Caco-2 (cell line): ENCODE data around the gene ARL11. TPM values are rescaled to one million over a fixed set of nuclear protein-coding genes. Genes with fewer than 3 reads are reported as not detected.
"Not testable (repeated sequence)": the region's sequence is repeated elsewhere in the genome, so short reads cannot be mapped to it uniquely, and the experiment has no call there.

ENCODE experiments used
- BruUV-seq: library from RNA; stranded (reverse); fragments of 400-500 nt; replicated peaks from 2 replicates; lab custom pipeline; 2021; lab: Mats Ljungman, UMichigan
- CTCF ChIA-PET: fragments of 300-600 bp; sonication (Branson Sonifier 250); formaldehyde crosslinking; loops from one replicate; lab custom pipeline; 2022; ENCODE audit warnings: antibody characterized with exemption; lab: Charles Lee
- POLR2A ChIA-PET: fragments of 300-600 bp; sonication (Branson Sonifier 250); formaldehyde crosslinking; loops from one replicate; lab custom pipeline; 2022; ENCODE audit warnings: antibody characterized with exemption; lab: Charles Lee
- DNase-seq, 2 experiments: peaks; one replicate each; pipeline versions ENCODE4 v3.0.0 to v3.0.0-alpha.2; 2020 to 2022
- H3K27me3 ChIP-seq: replicated peaks from 2 replicates; pipeline ENCODE4 v1.6.0; 2011; ENCODE audit warnings: low read length; ENCODE audit not compliant: control insufficient read depth, insufficient read depth
- H3K36me3 ChIP-seq: 2 replicates; pipeline ENCODE4 v1.5.1; 2011; ENCODE audit warnings: low read length; ENCODE audit not compliant: control insufficient read depth, insufficient read depth
- H3K4me1 ChIP-seq: fragments of 250-450 bp; sonication (Bioruptor Pico); 2 replicates; pipeline ENCODE4 v1.5.1; 2020; ENCODE audit warnings: mild to moderate bottlenecking
- H3K4me3 ChIP-seq: 2 replicates; pipeline ENCODE4 v1.5.1; 2011; ENCODE audit warnings: low read depth, mild to moderate bottlenecking, control low read depth, low read length
- H3K9me3 ChIP-seq: fragments of 250-450 bp; sonication (Bioruptor Pico); 2 replicates; pipeline ENCODE4 v1.5.1; 2020; ENCODE audit warnings: mild to moderate bottlenecking, moderate library complexity
- H3K27ac Mint-ChIP-seq: one replicate; pipeline ENCODE4 v1.8.0; 2022; ENCODE audit warnings: mixed read lengths; ENCODE audit not compliant: unreplicated experiment
- H3K27me3 Mint-ChIP-seq: one replicate; pipeline ENCODE4 v1.8.0; 2022; ENCODE audit warnings: mixed read lengths; ENCODE audit not compliant: insufficient read depth, unreplicated experiment
- H3K36me3 Mint-ChIP-seq: one replicate; pipeline ENCODE4 v1.8.0; 2022; ENCODE audit warnings: mild to moderate bottlenecking, mixed read lengths; ENCODE audit not compliant: insufficient read depth, unreplicated experiment
- H3K4me1 Mint-ChIP-seq: one replicate; pipeline ENCODE4 v1.8.0; 2022; ENCODE audit warnings: low read depth, mixed read lengths; ENCODE audit not compliant: unreplicated experiment
- H3K4me3 Mint-ChIP-seq: one replicate; pipeline ENCODE4 v1.8.0; 2022; ENCODE audit warnings: mild to moderate bottlenecking, moderate library complexity, mixed read lengths; ENCODE audit not compliant: unreplicated experiment
- H3K9me3 Mint-ChIP-seq: one replicate; pipeline ENCODE4 v1.8.0; 2022; ENCODE audit warnings: mixed read lengths; ENCODE audit not compliant: unreplicated experiment
- intact Hi-C: fragments of 100-400 bp; cut with micrococcal nuclease; formaldehyde crosslinking; loops from one replicate; pipeline ENCODE4 v1.10.0; 2022; ENCODE audit not compliant: unreplicated experiment
- total RNA-seq: library from RNA; stranded (reverse); gene quantifications from 2 replicates; pipeline ENCODE4 v1.2.3, GENCODE V29; 2022
- TF ChIP-seq, protein P1 (sequence below), 2 experiments: fragments of 200-600 bp in 1 of 2; IDR thresholded peaks; 1 replicate in 1 of 2; 2 replicates in 1 of 2; pipeline versions ENCODE4 v1.5.1 to v1.8.0; 2011 to 2022; ENCODE audit warnings: antibody characterized with exemption in 1 of 2, control low read depth in 1 of 2, inconsistent platforms in 1 of 2, low read depth in 1 of 2, low read length in 1 of 2, mild to moderate bottlenecking in 1 of 2, moderate library complexity in 1 of 2; ENCODE audit not compliant: insufficient read depth in 1 of 2, severe bottlenecking in 1 of 2, unreplicated experiment in 1 of 2

The ARL11 gene
- total RNA-seq, 1 experiment from 2014 or later: not detected

DNA sequence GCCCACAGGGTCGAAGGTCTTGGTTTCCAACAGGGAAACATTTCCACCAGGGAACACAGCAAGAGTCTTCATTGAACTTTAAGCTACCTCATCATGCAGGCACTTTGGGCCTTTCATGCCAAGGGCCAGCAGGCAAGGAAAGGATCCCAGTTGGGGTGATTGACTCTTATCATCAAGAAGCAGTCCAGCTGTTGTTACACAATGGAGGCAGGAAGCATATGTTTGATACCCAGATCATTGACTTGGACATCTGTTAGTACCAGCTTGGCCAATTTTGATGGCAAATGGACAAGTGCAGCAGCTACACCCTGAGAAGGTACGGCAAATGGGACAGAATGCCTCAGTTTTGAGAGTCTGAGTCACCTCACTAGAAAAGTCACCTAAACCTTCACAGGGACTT is 32.1 kb upstream of the ARL11 start:
- no TSS peak for BruUV-seq
- TF ChIP-seq, protein P1, sequence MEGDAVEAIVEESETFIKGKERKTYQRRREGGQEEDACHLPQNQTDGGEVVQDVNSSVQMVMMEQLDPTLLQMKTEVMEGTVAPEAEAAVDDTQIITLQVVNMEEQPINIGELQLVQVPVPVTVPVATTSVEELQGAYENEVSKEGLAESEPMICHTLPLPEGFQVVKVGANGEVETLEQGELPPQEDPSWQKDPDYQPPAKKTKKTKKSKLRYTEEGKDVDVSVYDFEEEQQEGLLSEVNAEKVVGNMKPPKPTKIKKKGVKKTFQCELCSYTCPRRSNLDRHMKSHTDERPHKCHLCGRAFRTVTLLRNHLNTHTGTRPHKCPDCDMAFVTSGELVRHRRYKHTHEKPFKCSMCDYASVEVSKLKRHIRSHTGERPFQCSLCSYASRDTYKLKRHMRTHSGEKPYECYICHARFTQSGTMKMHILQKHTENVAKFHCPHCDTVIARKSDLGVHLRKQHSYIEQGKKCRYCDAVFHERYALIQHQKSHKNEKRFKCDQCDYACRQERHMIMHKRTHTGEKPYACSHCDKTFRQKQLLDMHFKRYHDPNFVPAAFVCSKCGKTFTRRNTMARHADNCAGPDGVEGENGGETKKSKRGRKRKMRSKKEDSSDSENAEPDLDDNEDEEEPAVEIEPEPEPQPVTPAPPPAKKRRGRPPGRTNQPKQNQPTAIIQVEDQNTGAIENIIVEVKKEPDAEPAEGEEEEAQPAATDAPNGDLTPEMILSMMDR (IDR thresholded peaks at IDR 0.05; ENCODE audit: insufficient read depth in 1 of 2, low read depth in 1 of 2, low read length in 1 of 2, severe bottlenecking in 1 of 2, unreplicated experiment in 1 of 2): no peak
- Mint-ChIP-seq H3K27ac (no peak overlapping the region), H3K4me1 (no peaks in the 10 kb centered on the region), H3K9me3 (no peaks in the 10 kb centered on the region), H3K4me3 (no peak overlapping the region), H3K27me3 (no peaks in the 10 kb centered on the region), H3K36me3 (no peaks in the 10 kb centered on the region)
- no peaks in the 10 kb centered on the region for H3K4me1 ChIP-seq
- intact Hi-C loops: no loop called here
- no peaks in the 10 kb centered on the region for H3K36me3 ChIP-seq
- no peaks in the 10 kb centered on the region for H3K27me3 ChIP-seq
- POLR2A ChIA-PET: no interaction called here
- no peak overlapping the region for H3K4me3 ChIP-seq
- CTCF ChIA-PET: no interaction called here
- no peaks in the 10 kb centered on the region for H3K9me3 ChIP-seq
- DNase-seq: no peak

DNA sequence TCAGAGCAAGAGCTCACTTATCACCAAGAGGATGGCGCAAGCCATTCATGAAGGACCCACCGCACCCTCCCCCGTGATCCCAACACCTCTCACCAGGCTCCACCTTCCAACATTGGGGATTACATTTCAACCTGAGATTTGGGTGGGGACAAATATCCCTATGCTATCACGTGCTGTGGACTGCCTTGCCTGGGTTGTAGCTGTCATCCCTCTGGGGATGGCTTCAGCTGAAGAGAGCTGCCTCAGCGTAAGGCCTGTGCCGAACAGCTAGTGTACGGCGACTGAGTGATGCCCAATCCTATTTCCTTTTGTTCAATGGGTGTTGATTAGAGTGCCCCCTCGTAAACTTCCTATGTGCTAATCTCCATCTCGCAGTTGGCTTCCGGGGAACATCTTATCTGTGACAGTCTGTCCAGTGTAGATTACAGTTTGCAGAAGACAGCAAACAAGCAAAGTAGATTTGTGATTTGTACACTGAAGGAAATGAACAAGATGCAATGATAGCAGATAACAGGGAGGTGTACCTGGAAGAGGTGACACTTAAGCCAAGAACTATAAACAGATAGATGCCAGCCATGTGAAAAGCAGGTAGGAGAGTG is 31.2 kb upstream of the ARL11 start:
- TF ChIP-seq, protein P1 (IDR thresholded peaks at IDR 0.05; ENCODE audit: insufficient read depth in 1 of 2, low read depth in 1 of 2, low read length in 1 of 2, severe bottlenecking in 1 of 2, unreplicated experiment in 1 of 2): no peak
- no peak overlapping the region for H3K27ac Mint-ChIP-seq
- POLR2A ChIA-PET: no interaction called here
- H3K4me3 Mint-ChIP-seq: no peak overlapping the region
- Histone ChIP-seq H3K4me1 (no peaks in the 10 kb centered on the region), H3K27me3 (no peaks in the 10 kb centered on the region), H3K36me3 (no peaks in the 10 kb centered on the region), H3K4me3 (no peak overlapping the region), H3K9me3 (no peaks in the 10 kb centered on the region)
- H3K9me3 Mint-ChIP-seq: no peaks in the 10 kb centered on the region
- intact Hi-C loops: no loop called here
- no TSS peak for BruUV-seq
- H3K27me3 Mint-ChIP-seq: no peaks in the 10 kb centered on the region
- DNase-seq: no peak
- peaks cover 1% of the 10 kb centered on the region for H3K4me1 Mint-ChIP-seq
- CTCF ChIA-PET: interaction anchor here (1.1 kb wide), 1 partner anchor 37 kb away, joined by 4 read pairs; no protein-coding TSS in a partner anchor
- no peaks in the 10 kb centered on the region for H3K36me3 Mint-ChIP-seq

DNA sequence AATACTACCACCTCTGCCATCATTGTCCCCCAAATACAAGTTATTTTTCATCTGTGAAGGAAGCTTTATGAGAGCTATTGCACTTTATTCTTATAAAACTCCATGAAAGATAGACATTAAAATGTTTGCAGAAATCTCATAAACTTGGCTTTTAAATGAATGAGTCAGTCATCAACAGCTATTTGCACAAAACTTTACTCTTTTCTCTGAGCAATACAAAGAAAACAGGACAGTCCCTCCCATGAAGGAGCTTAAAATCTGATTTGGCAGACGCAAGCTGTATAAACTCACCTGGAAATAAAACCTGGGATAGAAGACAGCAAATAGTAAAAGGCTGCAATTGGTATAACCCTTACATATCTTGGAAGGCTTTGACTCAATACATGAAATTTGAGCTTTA is 26.3 kb upstream of the ARL11 start:
- intact Hi-C loops: loop anchor here (10.0 kb wide), 1 partner anchor 487 kb away; no protein-coding TSS in a partner anchor
- POLR2A ChIA-PET: no interaction called here

DNA sequence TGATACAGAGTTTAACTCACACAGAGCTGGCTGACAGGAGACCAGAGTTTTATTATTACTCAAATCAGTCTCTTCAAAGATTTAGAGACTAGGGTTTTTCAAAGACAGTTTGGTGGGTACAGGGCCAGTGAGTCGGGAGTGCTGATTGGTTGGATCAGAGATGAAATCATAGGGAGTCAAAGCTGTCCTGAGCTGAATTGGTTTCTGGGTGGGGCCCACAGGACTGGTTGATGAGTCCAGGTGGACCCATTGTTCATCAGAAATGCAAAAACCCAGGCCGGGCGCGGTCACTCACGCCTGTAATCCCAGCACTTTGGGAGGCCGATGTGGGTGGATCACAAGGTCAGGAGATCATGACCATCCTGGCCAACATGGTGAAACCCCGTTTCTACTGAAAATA is 25.7 kb upstream of the ARL11 start:
- H3K27me3 Mint-ChIP-seq, H3K9me3 Mint-ChIP-seq, H3K27ac Mint-ChIP-seq, POLR2A ChIA-PET, H3K9me3 ChIP-seq, H3K4me1 ChIP-seq, H3K27me3 ChIP-seq, DNase-seq, H3K36me3 Mint-ChIP-seq, H3K4me3 ChIP-seq, H3K4me1 Mint-ChIP-seq, CTCF ChIA-PET, H3K36me3 ChIP-seq, BruUV-seq, H3K4me3 Mint-ChIP-seq: not testable (repeated sequence)
- intact Hi-C loops: loop anchor here (10.0 kb wide), 1 partner anchor 488 kb away; no protein-coding TSS in a partner anchor

More for the DNA sequence above, 26.3 kb upstream of the ARL11 start:
- TF ChIP-seq, protein P1 (IDR thresholded peaks at IDR 0.05; ENCODE audit: insufficient read depth in 1 of 2, low read depth in 1 of 2, low read length in 1 of 2, severe bottlenecking in 1 of 2, unreplicated experiment in 1 of 2): no peak
- no peaks in the 10 kb centered on the region for H3K9me3 Mint-ChIP-seq
- Histone ChIP-seq H3K4me1 (no peaks in the 10 kb centered on the region), H3K4me3 (no peak overlapping the region), H3K36me3 (no peaks in the 10 kb centered on the region), H3K9me3 (no peaks in the 10 kb centered on the region), H3K27me3 (no peaks in the 10 kb centered on the region)
- H3K36me3 Mint-ChIP-seq: no peaks in the 10 kb centered on the region
- H3K27me3 Mint-ChIP-seq: no peaks in the 10 kb centered on the region
- no peak overlapping the region for H3K27ac Mint-ChIP-seq
- peaks cover 7% of the 10 kb centered on the region for H3K4me1 Mint-ChIP-seq
- no TSS peak for BruUV-seq
- CTCF ChIA-PET: no interaction called here
- no peak overlapping the region for H3K4me3 Mint-ChIP-seq
- DNase-seq: no peak
